IPS-18a (cell line): Measurements from ENCODE around the gene EXOC3.

Experiments used
- H3K27ac ChIP-seq: one replicate; pipeline ENCODE4 v1.5.1; 2013; ENCODE audit warnings: low read length
- H3K27me3 ChIP-seq: one replicate; pipeline ENCODE4 v1.6.1; 2013; ENCODE audit warnings: mild to moderate bottlenecking, low read length; ENCODE audit not compliant: control insufficient read depth, insufficient read depth
- H3K36me3 ChIP-seq: one replicate; pipeline ENCODE4 v1.6.1; 2013; ENCODE audit warnings: low read depth, low read length; ENCODE audit not compliant: control insufficient read depth
- H3K4me1 ChIP-seq: one replicate; pipeline ENCODE4 v1.6.1; 2013; ENCODE audit warnings: low read depth, low read length; ENCODE audit not compliant: control insufficient read depth
- H3K4me3 ChIP-seq: one replicate; pipeline ENCODE4 v1.5.1; 2013; ENCODE audit warnings: low read length
- H3K9ac ChIP-seq: one replicate; pipeline ENCODE4 v1.6.1; 2013; ENCODE audit warnings: mild to moderate bottlenecking, low read length, moderate library complexity
- H3K9me3 ChIP-seq: one replicate; pipeline ENCODE4 v1.6.1; 2013; ENCODE audit warnings: low read depth, low read length; ENCODE audit not compliant: control insufficient read depth

EXOC3 gene

DNA sequence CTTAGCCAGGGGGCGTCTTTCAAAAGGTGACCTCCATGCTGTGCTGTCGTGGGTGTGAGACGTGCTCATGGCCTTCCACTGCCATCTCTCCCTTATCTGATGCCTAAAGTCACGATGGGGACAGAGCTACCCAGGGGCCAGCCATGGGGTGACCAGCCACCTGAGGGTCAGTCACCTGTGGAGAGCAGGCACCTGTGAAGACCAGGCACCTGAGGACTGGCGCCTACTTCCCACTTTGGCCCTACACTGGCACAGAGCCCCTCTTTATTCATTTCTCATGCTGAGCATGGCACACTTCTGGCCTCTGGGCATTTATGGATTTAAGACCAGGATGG is 6.4 kb upstream of the EXOC3 start:
- H3K27me3 ChIP-seq: no peaks in the 10 kb centered on the region
- no peak overlapping the region for H3K9ac ChIP-seq
- H3K4me3 ChIP-seq: no peak overlapping the region
- no peaks in the 10 kb centered on the region for H3K9me3 ChIP-seq
- H3K27ac ChIP-seq: no peak overlapping the region
- no peaks in the 10 kb centered on the region for H3K4me1 ChIP-seq
- H3K36me3 ChIP-seq: no peaks in the 10 kb centered on the region

DNA sequence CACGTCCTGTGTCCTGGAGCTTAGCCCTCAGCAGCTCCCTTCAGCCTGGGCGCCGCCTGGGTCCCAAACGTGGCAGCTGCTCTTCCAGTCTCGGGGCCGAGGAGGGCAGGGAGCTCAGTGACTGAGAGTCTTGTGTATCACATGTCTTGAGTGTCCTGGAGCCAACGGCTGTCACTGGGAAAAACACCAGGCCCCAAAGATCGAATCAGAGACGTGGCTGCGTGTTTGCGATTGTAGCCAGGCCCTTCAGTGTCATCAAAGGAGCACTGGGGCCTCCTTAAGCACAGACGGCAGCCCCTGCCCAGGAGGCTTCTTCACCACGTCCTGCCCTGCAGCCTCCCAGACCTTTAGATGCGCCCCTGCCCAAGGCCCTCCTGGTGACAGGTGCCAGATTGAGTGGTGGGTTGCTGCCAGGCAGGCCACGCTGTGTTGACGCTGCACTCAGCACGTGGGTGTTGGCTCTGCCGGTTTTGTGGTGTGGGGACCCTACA is 5.7 kb upstream of the EXOC3 start:
- no peak overlapping the region for H3K27ac ChIP-seq
- H3K9me3 ChIP-seq: no peaks in the 10 kb centered on the region
- H3K4me1 ChIP-seq: no peaks in the 10 kb centered on the region
- H3K27me3 ChIP-seq: no peaks in the 10 kb centered on the region
- no peak overlapping the region for H3K4me3 ChIP-seq
- no peak overlapping the region for H3K9ac ChIP-seq
- H3K36me3 ChIP-seq: no peaks in the 10 kb centered on the region

DNA sequence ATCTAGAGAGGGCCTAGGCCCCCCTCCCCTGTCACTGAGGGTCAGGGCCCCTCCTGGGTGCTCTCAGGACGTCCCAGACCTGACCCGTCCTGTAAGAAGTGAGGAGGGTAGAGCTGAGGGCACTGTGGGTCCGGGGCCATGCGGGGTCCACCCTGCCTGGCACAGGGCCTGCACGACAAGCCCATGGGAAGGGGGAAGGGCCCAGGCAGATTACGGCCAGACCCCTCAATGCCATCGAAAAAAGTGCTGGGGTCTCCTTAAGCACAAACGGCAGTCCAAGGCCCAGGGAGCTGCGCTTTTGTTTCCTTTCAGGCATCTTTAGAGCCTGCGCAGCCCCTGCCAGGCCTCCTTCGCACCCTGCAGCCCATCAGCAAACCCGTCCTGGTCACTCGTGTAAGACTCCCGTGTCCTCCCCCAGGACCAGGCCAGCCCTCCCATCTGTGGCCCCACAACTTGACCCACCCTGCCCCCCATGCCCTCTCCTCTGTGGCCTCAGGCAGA is 4.4 kb upstream of the EXOC3 start:
- Histone ChIP-seq H3K9me3 (no peaks in the 10 kb centered on the region), H3K27ac (no peak overlapping the region), H3K4me3 (no peak overlapping the region), H3K9ac (no peak overlapping the region), H3K27me3 (no peaks in the 10 kb centered on the region), H3K4me1 (no peaks in the 10 kb centered on the region), H3K36me3 (no peaks in the 10 kb centered on the region)

DNA sequence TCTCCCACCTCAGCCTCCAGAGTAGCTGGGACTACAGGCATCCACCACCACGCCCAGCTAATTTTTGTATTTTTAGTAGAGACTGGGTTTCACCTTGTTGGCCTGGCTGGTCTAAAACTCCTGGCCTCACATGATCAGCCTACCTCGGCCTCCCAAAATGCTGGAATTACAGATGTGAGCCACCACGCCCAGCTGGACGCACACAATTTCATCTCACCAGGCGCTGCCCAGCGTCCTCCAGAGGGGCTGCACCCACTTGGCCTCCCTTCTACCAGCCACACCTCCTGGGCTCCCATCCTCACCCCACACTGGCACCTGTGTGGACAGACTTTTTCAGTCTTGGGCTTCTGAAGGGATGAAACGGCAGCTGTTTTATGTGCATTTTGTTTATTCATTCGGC is 3.8 kb upstream of the EXOC3 start:
- H3K9ac ChIP-seq: no peak overlapping the region
- H3K27me3 ChIP-seq: no peaks in the 10 kb centered on the region
- H3K9me3 ChIP-seq: no peaks in the 10 kb centered on the region
- H3K36me3 ChIP-seq: no peaks in the 10 kb centered on the region
- no peak overlapping the region for H3K27ac ChIP-seq
- no peak overlapping the region for H3K4me3 ChIP-seq
- no peaks in the 10 kb centered on the region for H3K4me1 ChIP-seq

DNA sequence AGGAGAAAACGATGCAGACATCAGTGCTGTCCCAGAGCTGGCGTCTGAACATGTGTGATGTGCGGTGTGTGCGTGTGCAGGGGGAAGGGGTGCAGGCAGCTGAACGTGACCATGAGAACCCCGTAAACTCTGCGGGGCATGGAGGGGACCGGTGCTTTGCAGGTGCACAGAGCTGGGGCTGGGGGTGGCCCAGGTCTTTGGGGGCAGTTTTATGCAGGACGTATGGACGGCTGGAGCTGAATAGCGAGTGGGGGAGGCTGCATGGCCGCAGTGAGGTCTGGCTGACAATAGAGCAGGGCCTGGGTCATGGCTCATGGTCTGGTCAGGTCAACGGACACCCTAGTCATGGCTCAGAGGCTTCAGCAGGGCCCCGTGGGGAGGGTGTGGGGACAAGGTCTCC is 3.3 kb upstream of the EXOC3 start:
- Histone ChIP-seq H3K4me3 (no peak overlapping the region), H3K9ac (no peak overlapping the region), H3K27me3 (no peaks in the 10 kb centered on the region), H3K36me3 (no peaks in the 10 kb centered on the region), H3K4me1 (no peaks in the 10 kb centered on the region), H3K27ac (no peak overlapping the region), H3K9me3 (no peaks in the 10 kb centered on the region)

DNA sequence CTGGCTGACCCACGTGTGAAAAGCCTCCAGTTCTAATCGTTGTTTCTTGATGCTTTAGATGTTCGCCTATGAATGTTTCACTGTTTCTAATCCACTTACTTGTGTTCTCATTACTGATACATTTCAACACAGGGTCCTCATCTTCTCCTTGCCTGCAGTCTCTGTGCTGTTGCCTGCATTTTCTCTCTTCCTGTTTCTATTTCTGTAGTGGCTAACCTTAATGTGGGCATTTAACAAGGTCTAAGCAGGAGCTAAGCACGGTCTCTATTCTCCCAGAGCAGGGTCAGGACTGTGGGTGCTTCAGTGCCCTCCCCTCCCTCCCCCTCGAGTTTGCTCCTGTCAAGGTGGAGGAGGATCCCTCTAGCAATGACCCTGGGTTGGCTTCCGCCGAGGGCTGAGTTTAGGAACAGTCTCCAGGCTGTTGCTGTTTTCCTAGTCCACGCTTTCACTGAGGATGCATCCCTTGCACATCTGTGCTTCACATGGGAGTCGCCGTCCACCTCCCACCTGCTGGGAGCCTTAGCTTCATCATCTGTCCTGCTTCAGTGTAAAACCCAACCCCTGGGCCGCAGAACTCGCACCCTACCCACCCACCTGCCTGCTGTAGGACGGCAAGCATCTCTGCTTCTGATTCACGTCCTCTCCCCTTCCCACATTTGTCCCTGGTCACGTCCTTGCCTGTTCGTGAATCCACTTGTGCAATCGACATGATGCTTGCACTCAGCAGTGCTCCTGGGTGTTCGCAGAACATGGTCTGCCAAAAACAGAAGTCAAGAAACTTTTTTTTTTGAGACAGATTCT is 2.4 kb upstream of the EXOC3 start:
- H3K4me3 ChIP-seq: no peak overlapping the region
- H3K4me1 ChIP-seq: no peaks in the 10 kb centered on the region
- H3K9me3 ChIP-seq: no peaks in the 10 kb centered on the region
- no peaks in the 10 kb centered on the region for H3K36me3 ChIP-seq
- H3K27ac ChIP-seq: no peak overlapping the region
- H3K9ac ChIP-seq: no peak overlapping the region
- H3K27me3 ChIP-seq: no peaks in the 10 kb centered on the region

DNA sequence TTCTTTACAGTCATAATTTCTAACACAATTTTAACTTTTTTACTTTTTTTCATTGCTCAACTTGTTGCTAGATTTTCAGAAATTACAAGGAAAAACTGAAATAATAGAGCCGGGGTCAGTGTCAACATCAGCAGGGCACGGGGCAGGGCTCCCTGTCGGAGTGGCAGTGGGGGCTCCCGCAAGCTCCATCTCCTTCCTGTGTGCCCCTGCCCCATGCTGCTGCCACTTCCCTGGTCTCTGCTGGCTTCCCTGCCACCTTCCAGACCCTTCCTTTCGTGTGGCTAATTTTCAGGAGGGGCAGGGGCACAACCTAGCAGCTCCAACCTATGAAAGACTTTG is 1.0 kb upstream of the EXOC3 start:
- Histone ChIP-seq H3K9me3 (no peaks in the 10 kb centered on the region), H3K27me3 (no peaks in the 10 kb centered on the region), H3K9ac (no peak overlapping the region), H3K4me3 (peak overlapping the region; percentile 86), H3K4me1 (no peaks in the 10 kb centered on the region), H3K27ac (no peak overlapping the region), H3K36me3 (peaks cover under 1% of the 10 kb centered on the region)

DNA sequence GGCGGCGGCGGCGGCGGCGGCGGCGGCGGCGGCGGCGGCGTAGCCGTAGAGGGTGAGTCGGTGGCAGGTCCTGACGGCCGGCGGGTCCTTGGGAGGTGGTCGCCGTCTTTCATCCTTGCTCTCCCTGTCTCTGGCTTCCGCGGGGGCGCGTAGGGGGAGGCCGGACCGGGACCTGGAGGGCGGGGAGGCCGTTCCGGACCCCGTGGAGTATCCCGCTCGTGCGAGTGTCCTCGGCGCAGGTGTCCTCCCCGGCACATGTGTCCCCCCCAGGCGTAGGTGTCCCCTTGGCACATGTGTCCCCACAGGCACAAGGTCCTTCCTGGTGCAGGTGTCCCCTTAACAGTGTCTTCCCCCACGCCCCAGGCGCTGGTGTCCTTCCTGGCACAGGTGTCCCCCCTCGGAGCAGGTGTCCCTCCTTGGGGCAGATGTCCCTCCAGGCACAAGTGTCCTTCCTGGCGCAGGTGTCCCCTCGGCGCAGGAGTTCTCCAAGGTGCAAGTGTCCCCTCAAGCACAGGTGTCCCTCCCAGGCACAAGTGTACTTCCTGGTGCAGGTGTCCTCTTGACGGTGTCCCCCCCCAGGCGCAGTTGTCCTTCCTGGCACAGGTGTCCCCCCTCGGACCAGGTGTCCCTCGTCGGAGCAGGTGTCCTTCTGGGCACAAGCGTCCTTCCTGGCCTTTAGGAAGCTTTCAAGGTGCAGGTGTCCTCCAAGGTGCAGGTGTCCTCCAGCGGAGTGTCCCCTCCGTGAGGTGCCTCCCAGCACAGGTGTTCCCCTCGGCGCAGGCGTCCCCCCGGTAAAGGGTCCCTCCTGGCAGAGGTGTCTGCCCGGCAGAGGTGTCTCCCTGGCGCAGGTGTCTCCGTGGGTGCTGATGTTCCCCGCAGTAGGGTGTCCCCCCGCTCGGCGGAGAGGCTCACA is 519 bp downstream of the EXOC3 start:
- Histone ChIP-seq H3K27me3 (no peaks in the 10 kb centered on the region), H3K36me3 (peaks cover 14% of the 10 kb centered on the region), H3K9ac (peak overlapping the region; percentile 6), H3K27ac (no peak overlapping the region), H3K9me3 (no peaks in the 10 kb centered on the region), H3K4me1 (no peaks in the 10 kb centered on the region), H3K4me3 (peak overlapping the region; percentile 73)

DNA sequence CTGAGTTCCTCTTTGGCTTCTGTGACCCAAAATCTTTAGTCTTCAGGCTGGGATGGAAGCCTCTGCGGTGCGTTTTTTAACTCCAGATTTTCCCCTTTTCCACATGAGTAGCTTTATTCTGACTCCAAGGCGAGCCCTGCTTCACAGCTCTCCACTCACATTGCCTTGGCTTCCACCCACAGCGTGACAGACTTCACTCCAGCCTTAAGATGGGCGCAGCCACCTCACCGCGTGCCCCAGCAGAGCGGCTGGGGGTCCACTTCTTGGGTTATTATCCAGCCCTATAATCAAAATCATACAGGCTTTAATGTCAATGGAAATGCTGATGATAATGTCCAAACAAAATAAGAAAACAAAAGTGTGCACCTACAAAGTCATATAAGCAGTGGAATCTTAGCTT is 1.2 kb downstream of the EXOC3 start:
- Histone ChIP-seq H3K4me3 (peak overlapping the region; percentile 73), H3K27ac (no peak overlapping the region), H3K27me3 (no peaks in the 10 kb centered on the region), H3K9ac (no peak overlapping the region), H3K4me1 (no peaks in the 10 kb centered on the region), H3K36me3 (peaks cover 21% of the 10 kb centered on the region), H3K9me3 (no peaks in the 10 kb centered on the region)

DNA sequence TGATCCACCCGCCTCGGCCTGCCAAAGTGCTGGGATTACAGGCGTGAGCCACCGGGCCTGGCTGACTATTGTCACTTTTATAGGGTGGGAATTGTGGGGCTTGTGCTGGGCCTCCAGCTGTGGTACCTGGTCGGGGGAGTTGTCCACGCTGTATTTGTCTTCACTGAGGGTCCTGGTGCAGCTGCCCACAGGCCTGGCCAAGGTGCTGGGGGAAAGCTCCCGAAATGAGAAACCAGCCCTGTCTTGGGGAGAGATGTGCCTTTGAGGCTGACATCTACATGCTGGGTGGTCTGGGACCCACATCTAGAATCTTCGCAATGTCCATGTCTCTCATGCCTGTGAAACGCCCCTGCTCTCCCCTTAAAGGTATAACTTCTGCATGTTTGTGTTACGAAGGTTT is 2.6 kb downstream of the EXOC3 start:
- H3K9me3 ChIP-seq: no peaks in the 10 kb centered on the region
- H3K27ac ChIP-seq: no peak overlapping the region
- no peak overlapping the region for H3K9ac ChIP-seq
- H3K36me3 ChIP-seq: peaks cover 26% of the 10 kb centered on the region
- no peaks in the 10 kb centered on the region for H3K27me3 ChIP-seq
- H3K4me3 ChIP-seq: no peak overlapping the region
- no peaks in the 10 kb centered on the region for H3K4me1 ChIP-seq

DNA sequence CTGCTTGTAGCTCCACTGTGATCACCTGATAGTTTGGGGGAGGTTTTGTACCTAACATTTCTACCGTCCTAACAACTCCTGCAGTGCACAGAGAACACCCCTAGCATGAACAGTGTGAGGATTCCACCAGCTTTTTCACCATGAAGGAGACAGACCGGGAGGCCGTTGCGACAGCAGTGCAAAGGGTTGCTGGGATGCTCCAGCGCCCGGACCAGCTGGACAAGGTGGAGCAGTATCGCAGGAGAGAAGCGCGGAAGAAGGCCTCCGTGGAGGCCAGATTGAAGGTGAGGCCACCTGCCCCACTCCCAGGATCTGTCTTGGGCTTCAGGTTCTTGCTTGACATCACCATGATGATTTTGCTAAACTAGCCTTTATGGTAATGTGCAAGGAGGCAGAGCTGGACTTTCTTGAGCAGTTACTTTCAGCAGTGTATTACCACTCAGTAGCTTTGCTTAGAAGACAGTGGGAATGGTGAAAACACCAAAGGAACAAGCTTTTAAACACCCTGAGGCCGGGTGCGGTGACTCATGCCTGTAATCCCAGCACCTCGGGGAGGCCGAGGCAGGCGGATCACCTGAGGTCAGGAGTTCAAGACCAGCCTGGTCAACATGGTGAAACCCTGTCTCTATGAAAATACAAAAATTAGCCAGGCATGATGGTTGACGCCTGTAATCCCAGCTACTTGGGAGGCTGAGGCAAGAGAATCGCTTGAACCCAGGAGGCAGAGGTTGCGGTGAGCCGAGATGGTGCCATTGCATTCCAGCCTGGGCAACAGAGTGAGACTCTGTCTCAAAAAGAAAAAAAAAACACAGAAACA is 3.3 kb downstream of the EXOC3 start:
- Histone ChIP-seq H3K4me3 (no peak overlapping the region), H3K4me1 (no peaks in the 10 kb centered on the region), H3K27ac (no peak overlapping the region), H3K27me3 (no peaks in the 10 kb centered on the region), H3K9ac (no peak overlapping the region), H3K36me3 (peaks cover 26% of the 10 kb centered on the region), H3K9me3 (no peaks in the 10 kb centered on the region)
